ENCODE results near the gene FAR2. TPM values are rescaled to one million over a fixed set of nuclear protein-coding genes. Genes with fewer than 3 reads are reported as not detected.

Gene FAR2
- total RNA-seq, 1 experiment from 2014 or later: 22.1 TPM

DNA sequence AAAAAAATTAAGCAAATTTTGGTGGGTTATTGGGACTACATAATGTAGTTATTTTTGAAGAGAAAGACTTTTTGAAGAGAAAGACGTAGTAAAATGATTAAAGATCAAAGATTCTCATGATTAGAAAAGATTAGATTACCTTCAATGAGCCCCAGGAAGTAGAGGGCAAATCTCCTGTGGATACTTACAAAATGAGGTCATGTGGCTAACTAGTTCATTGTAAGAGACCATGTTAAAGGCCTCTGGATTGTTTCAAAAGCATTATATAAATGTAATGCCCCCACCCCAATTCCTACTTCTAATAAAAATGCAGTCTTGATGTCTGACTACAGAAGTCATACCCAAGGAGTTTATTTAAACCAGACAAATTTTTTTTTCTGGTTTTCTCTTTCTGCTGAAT, 138.5 kb downstream of the FAR2 start:
- no peak overlapping the region for H3K27ac ChIP-seq (ENCODE audit: insufficient read length, low read depth, low read length)
- Mint-ChIP-seq H3K4me1 (peaks cover 0 to 6% of the 10 kb centered on the region in 2 experiments; a peak in 1 of 4 replicates), H3K9me3 (peaks cover 8 to 10% of the 10 kb centered on the region in 2 experiments; a peak in 3 of 5 replicates), H3K27me3 (ENCODE audit: low read depth) (no peaks in the 10 kb centered on the region; the same call in 1 of the 2 replicates), H3K36me3 (ENCODE audit: insufficient read depth in 1 of 3, low read depth in 3 of 3) (peaks cover 4 to 18% (median 6%) of the 10 kb centered on the region in 3 experiments; a peak in 4 of 7 replicates), H3K27ac (no peak overlapping the region; a peak in 1 of 7 replicates), H3K4me3 (no peak overlapping the region)
- H3K56ac ChIP-seq (ENCODE audit: insufficient read length, low read depth, low read length): no peak overlapping the region
- no peak overlapping the region for H2BK12ac ChIP-seq (ENCODE audit: insufficient read length, low read depth, low read length)
- no peak overlapping the region for H4K5ac ChIP-seq (ENCODE audit: insufficient read length, low read depth, low read length)
- no peak overlapping the region for H3K23ac ChIP-seq (ENCODE audit: insufficient read length, low read depth, low read length)
- no peak overlapping the region for H4K91ac ChIP-seq (ENCODE audit: insufficient read length, low read depth, low read length)
- H3K14ac ChIP-seq (ENCODE audit: insufficient read depth, low read length): no peak overlapping the region
- no peaks in the 10 kb centered on the region for H3K27me3 ChIP-seq (ENCODE audit: insufficient read depth, low read length)
- no peak overlapping the region for H4K8ac ChIP-seq (replicated peaks; ENCODE audit: insufficient read length, low read depth, low read length)
- no peaks in the 10 kb centered on the region for H4K20me1 ChIP-seq (ENCODE audit: control insufficient read depth, insufficient read depth, insufficient read length)
- H2BK120ac ChIP-seq (ENCODE audit: low read depth, low read length, poor library complexity, severe bottlenecking): no peak overlapping the region
- H3K9me3 ChIP-seq (ENCODE audit: control insufficient read depth, low read depth, low read length): no peaks in the 10 kb centered on the region
- TF ChIP-seq CTCF (conservative IDR thresholded peaks at IDR 0.05): no peak
- H2BK15ac ChIP-seq (ENCODE audit: low read depth, low read length): no peak overlapping the region
- H2AFZ ChIP-seq (ENCODE audit: low read length): no peak overlapping the region
- no peak for DNase-seq
- WGBS (ENCODE audit: extremely low coverage, insufficient read length, low lambda C conversion rate): 100% methylated on average over 1 of the region's 1 CpG
- H2BK20ac ChIP-seq (ENCODE audit: low read depth, low read length, poor library complexity, severe bottlenecking): no peak overlapping the region
- H3K23me2 ChIP-seq (ENCODE audit: insufficient read length, low read depth, low read length, poor library complexity, severe bottlenecking): no peaks in the 10 kb centered on the region
- no peak overlapping the region for H3K4me2 ChIP-seq (ENCODE audit: insufficient read depth, insufficient read length, low read length)
- no peak overlapping the region for H2AK5ac ChIP-seq (ENCODE audit: insufficient read length, low read length)
- H3K18ac ChIP-seq (ENCODE audit: insufficient read length, low read depth, low read length): no peak overlapping the region
- no peak overlapping the region for H3K9ac ChIP-seq (ENCODE audit: extremely low read depth, insufficient read length, low read length)
- H3K79me2 ChIP-seq (ENCODE audit: insufficient read depth, low read length): no peaks in the 10 kb centered on the region
- H3K4ac ChIP-seq (ENCODE audit: low read depth, low read length): no peak overlapping the region
- no peaks in the 10 kb centered on the region for H3K4me1 ChIP-seq (ENCODE audit: insufficient read depth, low read length)
- no peak overlapping the region for H2BK5ac ChIP-seq (ENCODE audit: insufficient read length, low read length)
- no peaks in the 10 kb centered on the region for H3K79me1 ChIP-seq (ENCODE audit: insufficient read depth, low read depth, low read length, poor library complexity, severe bottlenecking)
- no peak overlapping the region for H3T11ph ChIP-seq (ENCODE audit: low read length)
